Right lung (tissue), 5 donors: ENCODE results near the gene TH. TPM values are rescaled to one million over a fixed set of nuclear protein-coding genes. Genes with fewer than 3 reads are reported as not detected.
"Not testable (repeated sequence)": the region's sequence is repeated elsewhere in the genome, so short reads cannot be mapped to it uniquely, and the experiment has no call there.

Source experiments
- DNase-seq, 2 donors: peaks; one replicate each; pipeline ENCODE4 v3.0.0-alpha.2; 2013
- polyA plus RNA-seq, 5 donors: library from polyadenylated mRNA; unstranded; fragments of 120-200 nt; gene quantifications; one replicate each; pipeline versions ENCODE4 v1.2.1 to v1.2.3, GENCODE V29; 2013; ENCODE audit warnings: inconsistent platforms in 1 of 5, low replicate concordance in 1 of 5; ENCODE audit not compliant: insufficient read length in 5 of 5, insufficient read depth in 1 of 5

Gene TH
- polyA plus RNA-seq, 5 donors, result 0.21 to 1.6 (median 0.44) TPM

DNA sequence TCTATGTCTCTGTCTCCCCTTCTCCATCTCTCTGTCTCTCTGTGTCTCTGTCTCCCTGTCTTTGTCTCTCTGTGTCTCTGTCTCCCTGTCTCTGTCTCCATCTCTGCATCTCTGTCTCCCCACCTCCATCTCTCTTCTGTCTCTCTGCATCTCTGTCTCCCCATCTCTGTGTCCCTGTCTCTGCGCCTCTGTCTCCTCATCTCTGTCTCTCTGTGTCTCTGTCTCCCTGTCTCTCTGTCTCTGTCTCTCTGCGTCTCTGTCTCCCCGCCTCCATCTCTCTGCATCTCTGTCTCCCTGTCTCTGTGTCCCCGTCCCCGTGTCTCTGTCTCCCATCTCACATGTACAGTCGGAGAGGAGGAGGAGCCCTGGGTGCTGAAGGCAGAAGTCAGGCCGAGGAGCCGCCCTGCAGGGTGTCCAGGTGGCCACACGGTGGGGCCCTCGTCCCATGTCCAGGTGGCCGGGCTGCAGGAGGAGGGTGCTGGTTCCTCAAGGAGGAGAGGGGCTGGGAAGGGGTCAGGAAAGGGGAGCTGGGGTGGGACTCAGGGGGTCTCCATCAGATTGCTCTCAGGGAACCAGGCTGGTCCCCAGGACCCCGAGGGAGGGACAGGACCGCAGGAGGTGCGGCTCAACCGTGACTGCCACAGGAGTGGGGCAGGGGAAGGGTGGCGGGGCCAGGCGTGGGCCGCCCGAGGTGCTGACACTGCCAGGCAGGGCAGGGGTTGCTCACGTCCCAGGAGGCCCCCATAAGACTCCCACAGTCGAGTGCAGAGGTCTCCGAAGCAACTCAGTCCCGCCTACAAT lies 25.6 kb upstream of the TH start:
- DNase-seq, result peak; percentile 50 to 61

DNA sequence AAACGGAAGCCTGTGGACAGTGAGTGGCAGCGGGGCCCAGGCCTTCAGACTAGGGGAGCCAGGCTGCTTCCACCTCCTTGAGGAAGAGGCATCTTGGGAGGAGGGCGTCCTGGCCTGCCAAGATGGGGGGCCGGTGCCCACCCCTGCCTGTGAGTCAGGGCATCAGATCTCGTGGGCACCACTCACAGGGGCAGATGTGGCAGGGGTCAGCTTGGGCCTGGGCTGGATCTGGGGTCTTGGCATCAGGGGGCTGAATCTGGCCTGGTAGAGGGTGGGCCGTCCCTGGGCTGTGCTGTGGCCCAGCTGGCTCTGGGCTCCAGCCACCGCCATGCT lies 24.1 kb upstream of the TH start:
- DNase-seq, result no peak

DNA sequence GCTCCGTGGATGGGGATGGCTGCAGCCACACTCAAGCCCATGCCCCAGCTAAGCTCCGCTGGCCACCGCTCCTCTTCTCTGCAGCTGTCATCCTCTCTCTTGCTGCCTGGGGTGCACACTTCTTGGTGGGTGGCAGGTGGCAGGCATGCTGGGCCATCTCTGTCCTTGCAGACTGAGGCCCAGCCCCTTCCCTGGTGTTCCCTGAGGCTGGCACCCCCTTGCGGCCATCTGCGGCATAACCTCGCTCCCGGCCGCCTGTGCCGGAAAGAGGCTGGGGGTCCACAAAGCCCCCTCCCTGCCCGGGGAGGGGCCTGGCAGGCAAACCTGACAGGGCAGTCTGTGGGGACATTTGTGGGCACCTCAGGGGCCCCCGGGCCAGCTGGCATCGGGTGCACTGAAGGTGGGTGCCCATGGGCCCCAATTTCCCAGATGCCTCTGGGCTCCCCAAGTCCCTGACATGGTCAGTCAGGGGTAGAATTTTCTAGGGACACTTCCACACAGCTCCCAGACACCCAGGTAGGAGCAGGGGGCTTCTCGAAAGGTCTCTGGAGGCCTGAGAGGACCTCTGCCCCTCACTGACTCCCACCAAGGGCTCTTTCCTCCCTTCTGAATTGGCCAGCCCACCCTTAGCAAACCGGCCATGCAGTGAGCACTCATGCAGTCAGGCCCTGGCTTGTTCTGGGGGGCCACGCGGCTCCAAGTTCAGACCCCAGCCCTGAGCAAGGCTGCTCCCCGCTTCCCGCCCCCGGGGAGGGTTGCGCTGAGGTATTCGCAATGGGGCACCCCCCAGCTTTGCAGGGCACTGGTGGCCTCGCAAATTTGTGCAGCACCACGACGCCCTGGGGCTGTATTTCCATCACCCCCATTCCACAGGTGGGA lies 23.5 kb upstream of the TH start:
- no peak for DNase-seq

DNA sequence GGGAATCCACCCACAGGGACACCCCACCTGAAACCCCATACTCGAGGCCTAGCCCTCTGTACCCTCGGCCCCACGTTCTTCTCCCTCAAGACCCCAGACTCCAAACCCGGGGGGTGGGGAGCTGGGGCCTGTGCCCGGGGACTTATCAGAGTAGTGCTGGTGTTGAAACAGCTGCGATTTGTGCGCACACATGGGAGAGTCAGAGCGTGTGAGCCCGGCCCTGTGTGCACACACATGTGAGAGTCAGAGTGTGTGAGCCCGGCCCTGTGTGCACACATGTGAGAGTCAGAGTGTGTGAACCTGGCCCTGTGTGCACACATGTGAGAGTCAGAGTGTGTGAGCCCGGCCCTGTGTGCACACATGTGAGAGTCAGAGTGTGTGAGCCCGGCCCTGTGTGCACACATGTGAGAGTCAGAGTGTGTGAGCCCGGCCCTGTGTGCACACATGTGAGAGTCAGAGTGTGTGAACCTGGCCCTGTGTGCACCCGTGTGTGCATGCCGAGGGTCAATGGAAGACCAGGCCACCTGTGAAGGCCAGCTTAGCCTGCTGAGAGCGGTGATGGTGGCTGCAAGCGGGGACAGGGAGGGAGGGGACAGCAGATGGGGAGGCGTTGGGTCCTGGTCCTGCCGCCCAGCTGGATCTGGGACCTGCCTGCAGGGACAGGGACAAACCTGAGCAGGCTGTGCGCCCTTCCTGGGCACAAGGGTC lies 22.4 kb upstream of the TH start:
- DNase-seq, result not testable (repeated sequence)

DNA sequence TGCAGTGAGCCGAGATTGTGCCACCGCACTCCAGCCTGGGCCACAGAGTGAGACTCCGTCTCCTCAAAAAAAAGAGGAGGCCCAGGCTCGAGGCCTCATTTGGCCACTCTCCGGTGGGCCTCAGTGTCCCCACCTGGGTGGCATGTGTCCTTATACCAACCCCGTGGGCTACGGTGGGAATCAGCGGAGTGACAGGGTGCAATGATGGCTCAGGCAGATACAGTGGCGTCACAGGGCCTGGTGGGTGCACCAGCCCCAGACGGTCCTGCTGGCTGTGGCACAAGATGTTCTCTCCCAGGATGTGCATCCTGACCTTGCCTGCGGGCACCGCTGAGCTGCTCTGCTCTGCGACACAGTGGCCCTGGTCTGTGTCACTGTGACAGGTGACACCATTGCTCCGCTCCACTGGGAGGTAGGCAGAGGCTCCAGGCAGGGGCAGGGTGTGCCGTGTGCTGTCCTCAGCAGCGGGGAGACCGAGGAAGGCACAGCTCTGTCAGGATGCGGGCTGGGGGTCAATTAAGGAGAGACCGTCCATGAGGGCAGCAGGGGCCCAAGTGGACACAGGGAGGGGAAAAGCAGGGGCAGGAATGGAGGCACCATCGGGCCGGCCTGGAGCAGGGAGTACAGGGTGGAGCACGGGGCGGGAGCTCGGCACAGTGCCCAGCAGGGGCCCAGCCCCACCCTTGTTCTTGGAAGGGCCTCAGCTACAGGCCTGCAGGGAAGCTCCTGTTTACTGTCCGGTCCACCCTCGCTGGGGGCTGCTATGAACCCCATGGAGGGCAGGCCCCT lies 21.7 kb upstream of the TH start:
- DNase-seq, result no peak

GRCh38 chr11:2192435-2192834 lies 20.8 kb upstream of the TH start:
- DNase-seq, result no peak

DNA sequence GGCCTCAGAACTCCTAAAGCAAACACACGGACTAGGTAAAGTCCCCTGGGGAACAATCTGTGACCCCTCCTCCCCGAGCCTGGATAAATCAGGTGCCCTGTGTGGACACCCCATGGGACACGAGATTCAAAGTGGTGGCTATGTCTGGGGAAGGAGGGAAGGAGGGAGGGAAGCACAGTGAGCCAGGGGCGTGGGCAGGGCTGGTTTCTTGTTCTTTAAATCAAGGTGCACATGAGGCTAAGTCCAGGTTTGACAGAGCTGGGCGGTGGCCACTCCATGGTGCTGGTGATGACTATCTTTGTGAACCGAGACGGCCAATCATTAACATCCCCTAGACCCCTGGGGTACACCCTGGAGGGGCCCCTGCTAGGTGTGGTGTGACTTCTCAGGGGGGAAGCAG lies 20.3 kb upstream of the TH start:
- DNase-seq, result no peak

GRCh38 chr11:2190657-2191471 lies 19.2 kb upstream of the TH start:
- DNase-seq, result no peak

- no peak for DNase-seq
Measured at GRCh38 chr11:2189938-2190656, 18.5 kb upstream of the TH start.

- DNase-seq, result no peak
Measured at GRCh38 chr11:2188745-2189144, 17.1 kb upstream of the TH start.

DNA sequence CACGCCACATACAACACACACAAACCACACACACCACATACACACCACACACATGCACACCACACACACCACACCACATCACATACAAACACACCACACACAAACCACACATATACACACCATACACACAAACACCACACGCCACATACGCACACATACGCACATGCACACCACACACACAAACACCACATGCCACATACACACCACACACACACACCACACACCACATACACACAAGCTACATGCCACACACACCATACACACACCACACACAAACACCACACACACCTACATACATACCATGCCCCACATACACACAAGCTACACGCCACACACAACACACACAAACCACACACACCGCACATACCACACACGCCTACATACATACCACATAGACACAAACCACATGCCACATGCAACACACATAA lies 15.7 kb upstream of the TH start:
- DNase-seq, result no peak

GRCh38 chr11:2186669-2187279 lies 15.2 kb upstream of the TH start:
- no peak for DNase-seq

- DNase-seq, result peak in 1 of 2 donors; percentile 33
Measured at GRCh38 chr11:2185324-2186085, 13.9 kb upstream of the TH start.

DNA sequence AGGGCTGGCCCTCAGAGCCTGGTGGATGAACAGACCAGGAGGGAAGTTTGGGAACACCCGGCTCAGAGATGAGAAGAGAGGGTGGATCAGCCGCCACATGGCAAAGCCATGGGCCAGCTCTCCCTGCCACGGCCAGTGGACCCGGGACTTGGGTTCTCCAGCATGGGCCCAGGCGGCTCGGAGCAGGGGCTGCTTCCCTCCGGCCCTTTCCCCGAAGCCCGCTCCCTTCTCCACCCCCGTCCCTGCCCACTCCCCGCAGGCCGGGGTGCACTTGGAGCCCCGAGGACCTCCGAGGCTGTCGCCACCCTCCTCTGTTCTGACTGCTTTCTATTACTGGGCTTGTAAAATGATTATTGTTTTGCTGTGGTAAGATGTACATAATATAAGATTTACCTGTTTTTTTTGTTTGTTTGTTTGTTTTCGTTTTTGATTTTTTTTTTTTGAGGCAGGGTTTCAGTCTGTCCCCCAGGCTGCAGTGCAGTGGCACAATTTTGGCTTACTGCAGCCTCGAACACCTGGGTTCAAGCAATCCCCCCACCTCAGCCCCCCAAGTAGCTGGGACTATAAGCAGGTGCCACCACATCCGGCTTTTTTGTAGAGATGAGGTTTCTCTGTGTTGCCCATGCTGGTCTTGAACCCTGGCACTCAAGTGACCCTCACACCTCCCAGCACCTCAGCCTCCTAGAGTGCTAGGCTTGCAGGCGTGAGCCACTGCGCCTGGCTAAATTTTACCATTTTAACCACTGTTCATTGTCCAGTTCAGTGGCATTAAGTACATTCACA lies 11.3 kb upstream of the TH start:
- DNase-seq, result no peak

DNA sequence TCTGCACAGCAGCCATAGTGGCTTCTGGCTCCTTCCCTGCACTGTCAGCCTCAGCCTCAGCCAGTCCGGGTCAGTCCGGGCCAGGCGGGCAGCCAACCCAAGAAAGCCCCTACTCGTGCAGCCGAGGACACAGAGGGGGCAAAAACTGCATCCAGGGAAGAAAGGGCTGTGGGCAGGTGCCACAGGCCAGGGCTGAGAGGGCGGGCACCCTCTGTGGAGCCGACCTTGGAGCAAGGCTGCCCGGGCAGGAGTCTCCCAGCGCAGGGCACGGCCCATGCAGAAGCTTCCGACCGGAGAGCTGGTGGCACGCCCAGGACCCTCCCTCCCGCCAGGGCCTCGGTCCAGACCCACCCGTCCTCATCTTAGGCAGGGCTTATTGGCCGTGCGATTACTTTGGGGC lies 10.5 kb upstream of the TH start:
- DNase-seq, result no peak

GRCh38 chr11:2180789-2181370 lies 9.3 kb upstream of the TH start:
- DNase-seq, result no peak

GRCh38 chr11:2180347-2180746 lies 8.7 kb upstream of the TH start:
- DNase-seq, result no peak

DNA sequence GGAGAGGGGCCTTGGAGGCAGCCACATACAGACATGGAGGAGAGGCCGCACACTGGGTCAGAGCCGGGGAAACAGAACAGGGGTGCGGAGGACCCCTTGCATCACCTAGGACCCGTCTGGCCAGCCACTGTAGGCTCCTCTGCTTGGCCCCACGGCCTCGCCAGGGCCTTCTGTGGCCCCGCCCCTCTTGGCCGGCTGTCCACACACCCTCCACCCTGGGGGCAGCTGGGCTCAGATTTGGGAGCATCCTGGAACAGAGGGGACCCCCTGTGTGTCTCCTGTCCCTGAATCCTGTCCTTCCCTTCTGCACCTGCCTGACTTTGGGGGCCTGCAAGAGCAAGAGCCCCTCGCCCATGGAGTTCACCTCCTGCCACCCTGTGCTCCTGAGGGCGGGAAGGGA lies 7.9 kb upstream of the TH start:
- no peak for DNase-seq
